ENCODE measurements around the gene ARIH2. TPM values are rescaled to one million over a fixed set of nuclear protein-coding genes. Genes with fewer than 3 reads are reported as not detected.

ARIH2 gene
- total RNA-seq, 2 donors from 2014 or later, result 116 to 127 TPM

GRCh38 chr3:49017971-49018706 is 99.5 kb downstream of the ARIH2 start, which contains the start of gene DALRD3:
TSS of gene DALRD3 (minus strand) at chr3:49018580. CDS start at chr3:49018564, 16 bp downstream.
- peak within 1 kb of the TSS; percentile 94 to 97 for H3K27ac Mint-ChIP-seq
- peaks cover 17 to 28% of the 10 kb centered on the region in 2 donors for H3K36me3 Mint-ChIP-seq
- ATAC-seq, result peak; percentile 3 to 18
- peak; percentile 61 to 78 for DNase-seq (ENCODE audit: low spot score in 2 of 2)
- no peaks in the 10 kb centered on the region for H3K9me3 Mint-ChIP-seq

GRCh38 chr3:49018707-49019006 is 100.0 kb downstream of the ARIH2 start:
- peak overlapping the region; percentile 94 to 97 for H3K27ac Mint-ChIP-seq
- no peaks in the 10 kb centered on the region for H3K9me3 Mint-ChIP-seq
- ATAC-seq, result no peak
- DNase-seq (ENCODE audit: low spot score in 2 of 2), result no peak
- H3K36me3 Mint-ChIP-seq, result peaks cover 21 to 32% of the 10 kb centered on the region in 2 donors

DNA sequence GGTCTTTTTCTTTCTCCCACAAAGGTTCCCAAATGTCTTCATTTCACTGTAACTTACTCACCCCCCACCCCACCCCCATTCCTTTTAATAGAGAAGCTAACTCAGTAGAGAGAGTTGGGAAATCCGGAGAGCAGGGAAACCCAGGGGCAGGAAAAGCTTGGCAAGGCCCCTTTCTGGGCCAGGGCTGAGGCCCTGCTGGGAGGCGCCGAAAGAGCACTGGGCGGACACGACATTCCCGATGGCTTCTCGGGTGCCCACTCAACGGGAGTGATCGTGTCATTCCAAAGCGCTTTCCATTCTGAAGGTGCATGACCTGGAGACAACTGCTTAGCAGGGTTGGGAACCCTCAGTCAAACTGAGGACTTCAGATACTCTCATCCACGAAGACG is 101.3 kb downstream of the ARIH2 start:
- Mint-ChIP-seq H3K36me3 (peaks cover 31 to 41% of the 10 kb centered on the region in 2 donors), H3K9me3 (no peaks in the 10 kb centered on the region), H3K27ac (peak overlapping the region; percentile 92 to 97)
- ATAC-seq (no peak), DNase-seq (ENCODE audit: low spot score in 2 of 2) (no peak)

GRCh38 chr3:49020330-49021212 is 101.9 kb downstream of the ARIH2 start:
- peaks cover 37 to 44% of the 10 kb centered on the region in 2 donors for H3K36me3 Mint-ChIP-seq
- DNase-seq (ENCODE audit: low spot score in 2 of 2) (peak; percentile 46 to 81), ATAC-seq (peak; percentile 1 to 7)
- no peaks in the 10 kb centered on the region for H3K9me3 Mint-ChIP-seq
- H3K27ac Mint-ChIP-seq, result peak overlapping the region; percentile 97 to 99

DNA sequence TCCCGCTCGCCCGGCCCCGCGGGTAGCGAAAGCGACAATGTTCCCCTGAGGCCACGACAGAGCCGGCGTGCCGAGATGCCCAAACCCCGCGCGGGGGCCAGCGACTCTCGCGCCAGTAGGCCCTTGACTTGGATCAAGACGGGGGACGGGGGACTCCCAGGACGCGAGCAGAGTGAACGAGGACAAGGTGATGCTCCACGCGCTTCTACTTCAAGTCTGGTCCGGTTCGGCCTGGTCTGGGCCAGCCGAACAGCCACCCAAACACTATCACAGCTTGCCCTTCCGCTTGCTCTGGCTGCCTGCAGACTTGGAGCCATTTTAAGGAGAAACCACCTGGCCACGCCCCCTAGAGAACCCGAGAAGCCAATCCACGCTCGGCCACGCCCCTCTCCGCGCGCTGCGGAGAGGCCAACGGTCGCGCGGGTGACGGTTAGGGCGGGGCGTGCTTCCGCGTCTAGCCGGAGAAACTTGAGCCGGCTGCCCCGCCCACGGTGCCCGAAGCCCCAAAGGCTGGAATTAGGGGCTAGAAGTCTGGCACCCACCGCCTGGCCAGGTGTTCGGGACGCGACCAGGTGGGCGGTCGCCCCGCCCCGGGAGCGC is 102.7 kb downstream of the ARIH2 start:
- Mint-ChIP-seq H3K27ac (peak overlapping the region; percentile 97 to 99), H3K36me3 (peaks cover 45 to 51% of the 10 kb centered on the region in 2 donors), H3K9me3 (no peaks in the 10 kb centered on the region)
- ATAC-seq, result peak; percentile 69 to 70
- DNase-seq (ENCODE audit: low spot score in 2 of 2), result peak; percentile 98 to 99

DNA sequence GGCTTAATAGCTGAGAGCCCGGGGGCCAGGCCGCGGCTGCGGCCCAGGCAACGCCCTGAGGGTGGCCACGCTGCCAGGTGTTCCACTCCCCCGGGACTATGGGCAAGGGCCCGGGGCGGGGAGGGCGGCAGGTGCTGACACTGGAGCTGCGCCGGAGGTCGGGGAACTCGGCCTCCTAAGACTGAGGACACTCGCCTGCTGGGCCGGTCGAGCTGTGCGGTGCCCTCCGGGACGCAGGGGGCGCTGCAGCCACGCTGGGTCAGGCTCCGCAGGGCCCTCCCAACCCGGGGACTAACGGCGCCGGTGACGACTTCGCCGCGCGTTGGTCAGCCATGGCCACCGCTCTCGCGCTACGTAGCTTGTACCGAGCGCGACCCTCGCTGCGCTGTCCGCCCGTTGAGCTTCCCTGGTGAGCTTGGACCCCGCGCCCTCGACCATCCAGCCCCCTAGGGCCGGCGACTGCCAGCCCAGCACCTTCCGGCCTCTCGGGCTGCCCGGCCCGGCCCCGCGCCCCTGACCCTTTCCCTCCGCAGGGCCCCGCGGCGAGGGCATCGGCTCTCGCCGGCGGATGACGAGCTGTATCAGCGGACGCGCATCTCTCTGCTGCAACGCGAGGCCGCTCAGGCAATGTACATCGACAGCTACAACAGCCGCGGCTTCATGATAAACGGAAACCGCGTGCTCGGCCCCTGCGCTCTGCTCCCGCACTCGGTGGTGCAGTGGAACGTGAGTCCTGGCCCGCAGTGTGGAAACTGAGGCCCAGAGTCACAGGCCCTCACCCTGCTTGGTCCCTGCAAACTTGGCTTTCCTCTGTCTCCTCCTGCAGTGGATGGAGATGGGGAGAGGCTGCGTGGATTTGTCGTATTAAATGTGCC is 103.4 kb downstream of the ARIH2 start, which contains the start of gene NDUFAF3:
Gene NDUFAF3, plus strand, starts transcription at position 309 of the 875 bp plus-strand sequence. Its CDS starts 24 bp downstream, at position 333.
- H3K9me3 Mint-ChIP-seq, result no peaks in the 10 kb centered on the region
- peak within 1 kb of the TSS; percentile 97 to 99 for H3K27ac Mint-ChIP-seq
- peaks cover 52 to 59% of the 10 kb centered on the region in 2 donors for H3K36me3 Mint-ChIP-seq
- peak; percentile 72 to 80 for ATAC-seq
- DNase-seq (ENCODE audit: low spot score in 2 of 2), result peak; percentile 94 to 97

DNA sequence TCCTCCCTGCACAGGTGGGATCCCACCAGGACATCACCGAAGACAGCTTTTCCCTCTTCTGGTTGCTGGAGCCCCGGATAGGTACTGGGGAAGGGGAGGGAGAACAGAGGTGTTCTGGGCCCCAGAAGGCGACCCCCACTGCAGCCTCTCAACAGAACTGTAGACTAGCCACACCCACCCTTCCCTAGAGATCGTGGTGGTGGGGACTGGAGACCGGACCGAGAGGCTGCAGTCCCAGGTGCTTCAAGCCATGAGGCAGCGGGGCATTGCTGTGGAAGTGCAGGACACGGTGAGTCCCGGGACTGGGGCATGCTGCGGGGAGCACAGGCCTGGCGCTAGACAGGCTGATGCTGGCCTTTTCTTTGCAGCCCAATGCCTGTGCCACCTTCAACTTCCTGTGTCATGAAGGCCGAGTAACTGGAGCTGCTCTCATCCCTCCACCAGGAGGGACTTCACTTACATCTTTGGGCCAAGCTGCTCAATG is 104.1 kb downstream of the ARIH2 start:
- Mint-ChIP-seq H3K36me3 (peaks cover 59 to 66% of the 10 kb centered on the region in 2 donors), H3K27ac (peak overlapping the region; percentile 97 to 98), H3K9me3 (no peaks in the 10 kb centered on the region)
- ATAC-seq (no peak), DNase-seq (ENCODE audit: low spot score in 2 of 2) (no peak)

- DNase-seq (ENCODE audit: low spot score in 2 of 2) (no peak), ATAC-seq (no peak)
- no peaks in the 10 kb centered on the region for H3K9me3 Mint-ChIP-seq
- H3K27ac Mint-ChIP-seq, result peak overlapping the region; percentile 97 to 98
- peaks cover 69 to 76% of the 10 kb centered on the region in 2 donors for H3K36me3 Mint-ChIP-seq
These were observed 105.1 kb downstream of the ARIH2 start for GRCh38 chr3:49023775-49024174.

GRCh38 chr3:49024449-49024848 is 105.8 kb downstream of the ARIH2 start:
- Mint-ChIP-seq H3K27ac (peak overlapping the region in 1 of 2 donors; percentile 97), H3K36me3 (peaks cover 75 to 83% of the 10 kb centered on the region in 2 donors), H3K9me3 (no peaks in the 10 kb centered on the region)
- ATAC-seq (no peak), DNase-seq (ENCODE audit: low spot score in 2 of 2) (no peak)

GRCh38 chr3:49025005-49025792 is 106.6 kb downstream of the ARIH2 start:
- ATAC-seq (no peak), DNase-seq (ENCODE audit: low spot score in 2 of 2) (no peak)
- Mint-ChIP-seq H3K27ac (peak overlapping the region; percentile 85 to 97), H3K36me3 (peaks cover 75 to 81% of the 10 kb centered on the region in 2 donors), H3K9me3 (no peaks in the 10 kb centered on the region)

- no peak for ATAC-seq
- Mint-ChIP-seq H3K9me3 (no peaks in the 10 kb centered on the region), H3K36me3 (peaks cover 71 to 76% of the 10 kb centered on the region in 2 donors), H3K27ac (peak overlapping the region; percentile 85 to 97)
- no peak for DNase-seq (ENCODE audit: low spot score in 2 of 2)
These were observed 107.3 kb downstream of the ARIH2 start for GRCh38 chr3:49025793-49026520.

DNA sequence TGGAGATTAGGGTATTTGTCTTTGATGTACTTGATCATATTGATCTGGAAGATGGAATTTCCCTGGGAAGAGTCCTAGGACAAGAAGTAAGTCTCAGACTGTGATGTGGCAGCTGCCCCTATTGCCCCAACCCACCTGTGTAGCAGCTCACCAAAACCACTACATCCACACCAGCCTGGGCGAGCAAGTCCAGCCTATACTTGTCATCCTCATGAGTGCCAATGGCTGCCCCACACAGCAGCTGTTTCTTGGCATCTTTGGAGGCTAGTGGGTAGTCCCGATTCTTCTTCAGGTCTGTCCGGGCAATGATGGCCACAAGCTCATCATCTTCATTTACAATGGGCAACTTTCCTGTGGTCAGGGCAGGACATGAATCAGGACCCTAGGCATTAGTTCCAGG is 107.9 kb downstream of the ARIH2 start:
- peak overlapping the region; percentile 97 to 99 for H3K27ac Mint-ChIP-seq
- H3K36me3 Mint-ChIP-seq, result peaks cover 67 to 72% of the 10 kb centered on the region in 2 donors

DNA sequence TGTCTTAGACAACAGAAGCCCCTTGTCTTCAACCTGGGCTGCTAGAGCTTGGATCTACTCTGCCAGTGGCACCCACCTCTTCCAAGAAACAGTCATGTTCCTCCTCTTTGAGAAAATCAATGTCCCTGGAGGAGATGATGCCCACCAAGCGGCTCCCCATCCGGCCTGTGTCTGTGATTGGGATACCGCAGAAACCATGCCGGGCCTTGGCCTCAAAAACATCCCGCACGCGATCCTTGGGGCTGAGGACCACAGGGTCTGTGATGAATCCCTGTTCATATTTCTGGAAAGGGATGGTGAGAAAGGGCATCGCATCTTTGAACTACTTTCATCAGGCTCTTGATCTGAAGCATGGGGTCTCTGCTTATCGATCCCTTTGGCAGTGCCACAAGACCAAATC is 109.0 kb downstream of the ARIH2 start:
- no peak for ATAC-seq
- DNase-seq (ENCODE audit: low spot score in 2 of 2), result no peak
- peak overlapping the region; percentile 92 to 99 for H3K27ac Mint-ChIP-seq
- H3K36me3 Mint-ChIP-seq, result peaks cover 62 to 72% of the 10 kb centered on the region in 2 donors
- no peaks in the 10 kb centered on the region for H3K9me3 Mint-ChIP-seq

More for the DNA sequence above, 107.9 kb downstream of the ARIH2 start:
- ATAC-seq, result no peak
- no peaks in the 10 kb centered on the region for H3K9me3 Mint-ChIP-seq
- DNase-seq (ENCODE audit: low spot score in 2 of 2), result no peak

DNA sequence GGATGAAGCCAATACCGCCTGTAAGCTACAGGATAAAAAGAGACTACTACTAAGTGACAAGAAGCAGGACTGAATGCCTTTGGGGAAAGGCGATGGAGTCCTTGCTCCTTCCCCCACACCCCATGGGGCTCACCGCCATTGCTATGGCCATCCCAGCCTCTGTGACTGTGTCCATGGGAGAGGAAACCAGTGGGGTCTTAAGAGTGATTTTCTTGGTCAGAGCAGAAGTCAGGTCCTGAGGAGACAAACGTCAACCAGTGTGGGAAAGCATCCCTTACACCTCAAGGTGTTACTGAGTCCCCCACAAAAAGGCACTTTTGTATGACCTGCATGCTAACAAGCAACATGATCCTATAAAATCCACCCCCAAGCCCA is 109.6 kb downstream of the ARIH2 start:
- Mint-ChIP-seq H3K9me3 (no peaks in the 10 kb centered on the region), H3K36me3 (peaks cover 57 to 65% of the 10 kb centered on the region in 2 donors)

More for the DNA sequence above, 109.6 kb downstream of the ARIH2 start:
- peak overlapping the region; percentile 92 to 99 for H3K27ac Mint-ChIP-seq
- DNase-seq (ENCODE audit: low spot score in 2 of 2) (no peak), ATAC-seq (no peak)

Data from activated naive CD4-positive, alpha-beta T cell treated with anti-CD3 and anti-CD28 coated beads, Interleukin-2, amount 50 U/mL, for 72 hours (primary cell).